ENCODE results near the gene ZBTB20. TPM values are rescaled to one million over a fixed set of nuclear protein-coding genes. Genes with fewer than 3 reads are reported as not detected.

The ZBTB20 gene
- total RNA-seq, 2 experiments from 2014 or later, result 11.0 to 11.4 TPM

GRCh38 chr3:114436182-114436581 is 710.9 kb downstream of the ZBTB20 start:
- H3K27ac Mint-ChIP-seq, result no peak overlapping the region
- H3K4me3 Mint-ChIP-seq, result no peak overlapping the region
- no peak for DNase-seq
- no peaks in the 10 kb centered on the region for H3K36me3 Mint-ChIP-seq (ENCODE audit: low read depth)
- H3K27me3 Mint-ChIP-seq, result no peaks in the 10 kb centered on the region
- no peaks in the 10 kb centered on the region for H3K9me3 Mint-ChIP-seq
- H3K4me1 Mint-ChIP-seq, result no peaks in the 10 kb centered on the region
- ChIA-PET CTCF (no interaction called here), POLR2A (no interaction called here)

GRCh38 chr3:114435386-114436115 is 711.5 kb downstream of the ZBTB20 start:
- no peaks in the 10 kb centered on the region for H3K36me3 Mint-ChIP-seq (ENCODE audit: low read depth)
- CTCF ChIA-PET, result interaction anchor here (0.7 kb wide), 1 partner anchor 13 kb away, joined by 5 read pairs; no protein-coding TSS in a partner anchor
- no peak overlapping the region for H3K4me3 Mint-ChIP-seq
- POLR2A ChIA-PET, result no interaction called here
- no peaks in the 10 kb centered on the region for H3K4me1 Mint-ChIP-seq
- DNase-seq, result no peak
- H3K27ac Mint-ChIP-seq, result no peak overlapping the region
- no peaks in the 10 kb centered on the region for H3K27me3 Mint-ChIP-seq
- H3K9me3 Mint-ChIP-seq, result no peaks in the 10 kb centered on the region

- Mint-ChIP-seq H3K27me3 (no peaks in the 10 kb centered on the region), H3K9me3 (no peaks in the 10 kb centered on the region), H3K4me3 (no peak overlapping the region), H3K27ac (no peak overlapping the region), H3K36me3 (ENCODE audit: low read depth) (no peaks in the 10 kb centered on the region), H3K4me1 (no peaks in the 10 kb centered on the region)
- POLR2A ChIA-PET, result no interaction called here
- CTCF ChIA-PET, result interaction anchor here (0.6 to 1.7 kb wide), 3 partner anchors 9 to 469 kb away, joined by 3 read pairs; no protein-coding TSS in a partner anchor
- DNase-seq, result no peak
Observed at GRCh38 chr3:114432310-114432709, 714.8 kb downstream of the ZBTB20 start.

GRCh38 chr3:114428044-114428595 is 719.0 kb downstream of the ZBTB20 start:
- ChIA-PET POLR2A (no interaction called here), CTCF (no interaction called here)
- no peak for DNase-seq
- H3K4me1 Mint-ChIP-seq, result no peaks in the 10 kb centered on the region
- no peak overlapping the region for H3K27ac Mint-ChIP-seq
- no peak overlapping the region for H3K4me3 Mint-ChIP-seq
- H3K36me3 Mint-ChIP-seq (ENCODE audit: low read depth), result no peaks in the 10 kb centered on the region
- no peaks in the 10 kb centered on the region for H3K9me3 Mint-ChIP-seq
- H3K27me3 Mint-ChIP-seq, result no peaks in the 10 kb centered on the region

- H3K4me3 Mint-ChIP-seq, result no peak overlapping the region
- POLR2A ChIA-PET, result no interaction called here
- no peaks in the 10 kb centered on the region for H3K36me3 Mint-ChIP-seq (ENCODE audit: low read depth)
- H3K4me1 Mint-ChIP-seq, result no peaks in the 10 kb centered on the region
- DNase-seq, result no peak
- CTCF ChIA-PET, result no interaction called here
- H3K27ac Mint-ChIP-seq, result no peak overlapping the region
- no peaks in the 10 kb centered on the region for H3K9me3 Mint-ChIP-seq
- no peaks in the 10 kb centered on the region for H3K27me3 Mint-ChIP-seq
Observed at GRCh38 chr3:114427285-114428043, 719.6 kb downstream of the ZBTB20 start.

- H3K4me3 Mint-ChIP-seq, result no peak overlapping the region
- H3K4me1 Mint-ChIP-seq, result no peaks in the 10 kb centered on the region
- no peak overlapping the region for H3K27ac Mint-ChIP-seq
- CTCF ChIA-PET, result no interaction called here
- no peaks in the 10 kb centered on the region for H3K36me3 Mint-ChIP-seq (ENCODE audit: low read depth)
- no peaks in the 10 kb centered on the region for H3K9me3 Mint-ChIP-seq
- no peaks in the 10 kb centered on the region for H3K27me3 Mint-ChIP-seq
- DNase-seq, result no peak
- POLR2A ChIA-PET, result no interaction called here
Observed at GRCh38 chr3:114424337-114424736, 722.8 kb downstream of the ZBTB20 start.

- H3K27ac Mint-ChIP-seq, result no peak overlapping the region
- CTCF ChIA-PET, result interaction anchor here (0.6 kb wide), 1 partner anchor 390 kb away, joined by 3 read pairs; no protein-coding TSS in a partner anchor
- no peak for DNase-seq
- peaks cover 8% of the 10 kb centered on the region for H3K4me1 Mint-ChIP-seq
- H3K27me3 Mint-ChIP-seq, result no peaks in the 10 kb centered on the region
- no peaks in the 10 kb centered on the region for H3K9me3 Mint-ChIP-seq
- no peak overlapping the region for H3K4me3 Mint-ChIP-seq
- no peaks in the 10 kb centered on the region for H3K36me3 Mint-ChIP-seq (ENCODE audit: low read depth)
- POLR2A ChIA-PET, result no interaction called here
Observed at GRCh38 chr3:114421204-114421603, 725.9 kb downstream of the ZBTB20 start.

GRCh38 chr3:114420072-114420471 is 727.0 kb downstream of the ZBTB20 start:
- ChIA-PET POLR2A (no interaction called here), CTCF (interaction anchor here (1.2 kb wide), 1 partner anchor 11 kb away, joined by 4 read pairs; no protein-coding TSS in a partner anchor)
- Mint-ChIP-seq H3K9me3 (no peaks in the 10 kb centered on the region), H3K36me3 (ENCODE audit: low read depth) (no peaks in the 10 kb centered on the region), H3K27ac (no peak overlapping the region), H3K27me3 (no peaks in the 10 kb centered on the region), H3K4me1 (peaks cover 8% of the 10 kb centered on the region), H3K4me3 (no peak overlapping the region)
- DNase-seq, result no peak

GRCh38 chr3:114418724-114419543 is 728.2 kb downstream of the ZBTB20 start:
- Mint-ChIP-seq H3K4me3 (no peak overlapping the region), H3K36me3 (ENCODE audit: low read depth) (no peaks in the 10 kb centered on the region), H3K27ac (no peak overlapping the region), H3K27me3 (no peaks in the 10 kb centered on the region), H3K4me1 (peaks cover 8% of the 10 kb centered on the region), H3K9me3 (no peaks in the 10 kb centered on the region)
- POLR2A ChIA-PET, result no interaction called here
- DNase-seq, result peak; percentile 28
- CTCF ChIA-PET, result interaction anchor here (0.6 to 2.0 kb wide), 18 partner anchors 10 to 727 kb away, joined by 3 to 8 read pairs (median 3); no protein-coding TSS in a partner anchor

GRCh38 chr3:114418107-114418506 is 729.0 kb downstream of the ZBTB20 start:
- H3K27ac Mint-ChIP-seq, result no peak overlapping the region
- DNase-seq, result no peak

GRCh38 chr3:114417675-114418074 is 729.4 kb downstream of the ZBTB20 start:
- no peaks in the 10 kb centered on the region for H3K9me3 Mint-ChIP-seq
- ChIA-PET CTCF (interaction anchor here (1.0 to 2.0 kb wide), 7 partner anchors 14 to 728 kb away, joined by 3 to 8 read pairs (median 3); no protein-coding TSS in a partner anchor), POLR2A (no interaction called here)
- H3K27ac Mint-ChIP-seq, result no peak overlapping the region
- peaks cover 8% of the 10 kb centered on the region for H3K4me1 Mint-ChIP-seq
- no peaks in the 10 kb centered on the region for H3K36me3 Mint-ChIP-seq (ENCODE audit: low read depth)
- H3K4me3 Mint-ChIP-seq, result no peak overlapping the region
- DNase-seq, result no peak
- no peaks in the 10 kb centered on the region for H3K27me3 Mint-ChIP-seq

More at GRCh38 chr3:114418107-114418506, 729.0 kb downstream of the ZBTB20 start:
- ChIA-PET CTCF (interaction anchor here (0.6 to 2.0 kb wide), 15 partner anchors 11 to 728 kb away, joined by 3 to 8 read pairs (median 3); no protein-coding TSS in a partner anchor), POLR2A (no interaction called here)
- Mint-ChIP-seq H3K36me3 (ENCODE audit: low read depth) (no peaks in the 10 kb centered on the region), H3K4me1 (peaks cover 8% of the 10 kb centered on the region), H3K4me3 (no peak overlapping the region), H3K9me3 (no peaks in the 10 kb centered on the region), H3K27me3 (no peaks in the 10 kb centered on the region)

GRCh38 chr3:114417265-114417664 is 729.8 kb downstream of the ZBTB20 start:
- no peaks in the 10 kb centered on the region for H3K36me3 Mint-ChIP-seq (ENCODE audit: low read depth)
- H3K27ac Mint-ChIP-seq, result no peak overlapping the region
- peaks cover 8% of the 10 kb centered on the region for H3K4me1 Mint-ChIP-seq
- DNase-seq, result no peak
- ChIA-PET CTCF (interaction anchor here (1.2 kb wide), 1 partner anchor 31 kb away, joined by 3 read pairs; no protein-coding TSS in a partner anchor), POLR2A (no interaction called here)
- no peak overlapping the region for H3K4me3 Mint-ChIP-seq
- no peaks in the 10 kb centered on the region for H3K27me3 Mint-ChIP-seq
- H3K9me3 Mint-ChIP-seq, result no peaks in the 10 kb centered on the region
